SH-SY5Y (cell line): Measurements from ENCODE around the gene NSUN3.

Experiments used
- GATA2 ChIP-seq: IDR thresholded peaks from 2 replicates; pipeline ENCODE4 v1.6.1; 2011; ENCODE audit warnings: mild to moderate bottlenecking, low read depth, low read length
- GATA3 ChIP-seq: IDR thresholded peaks from 2 replicates; pipeline ENCODE4 v1.6.1; 2011; ENCODE audit warnings: low read depth, mild to moderate bottlenecking, low read length, moderate library complexity

NSUN3 gene

DNA sequence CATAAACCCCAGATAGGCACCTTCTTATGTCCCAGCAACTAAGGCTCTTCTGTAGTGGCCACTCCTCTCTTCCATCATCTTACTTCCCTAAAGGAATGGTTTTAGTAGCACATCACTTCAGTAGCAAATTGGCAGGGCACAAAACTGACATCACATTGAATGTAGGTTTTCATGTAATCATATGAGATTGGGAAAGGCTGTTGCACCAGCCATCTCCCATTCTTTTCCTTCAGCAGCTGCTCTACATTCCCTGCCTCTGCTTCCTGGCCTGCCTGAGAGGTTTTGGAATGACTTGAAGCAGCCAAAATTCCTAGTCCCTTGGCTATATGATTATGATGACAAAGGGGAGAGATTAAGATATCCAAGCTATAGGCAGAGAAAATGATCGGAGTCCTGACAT, 36.5 kb downstream of the NSUN3 start:
- TF ChIP-seq GATA3: no peak

DNA sequence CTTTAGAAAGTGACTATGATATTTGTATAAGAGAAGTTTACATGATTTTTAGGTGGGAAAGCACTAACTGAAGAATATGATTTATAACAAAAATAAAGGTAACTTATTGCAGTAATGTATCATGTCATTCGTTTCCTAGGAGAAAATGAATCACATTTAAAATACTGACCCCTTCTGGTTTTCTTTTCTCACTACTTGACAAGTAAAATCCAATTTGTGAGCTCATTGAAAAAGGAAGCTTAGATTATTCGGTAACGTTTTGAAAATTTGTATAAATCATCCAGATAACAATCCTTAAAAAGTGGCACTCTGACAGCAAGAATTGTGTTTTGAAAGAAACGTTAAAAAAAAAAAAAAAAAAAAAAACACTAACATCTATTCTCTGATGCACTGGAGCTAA, 39.0 kb downstream of the NSUN3 start:
- no peak for TF ChIP-seq GATA2
- TF ChIP-seq GATA3: no peak; the same call in 1 of the 2 replicates

DNA sequence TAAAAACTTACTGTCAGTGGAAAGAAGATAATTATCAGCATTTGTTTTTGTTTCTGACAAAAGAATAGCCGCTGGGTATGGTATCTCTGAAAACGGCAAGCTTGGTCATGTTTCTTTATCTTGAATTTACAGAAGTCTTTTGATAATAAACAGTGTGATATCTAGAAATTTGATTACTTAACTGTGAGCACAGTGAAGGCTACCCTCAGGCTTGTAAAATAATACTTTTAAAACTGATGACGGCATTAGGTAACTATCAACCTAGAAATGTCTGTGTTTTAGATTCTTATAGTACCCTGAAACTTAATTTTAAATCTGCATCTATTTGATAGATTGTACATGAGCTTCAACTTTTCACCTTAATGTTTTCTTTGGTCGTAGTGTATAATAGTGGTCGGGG, 43.4 kb downstream of the NSUN3 start:
- TF ChIP-seq GATA3: peak; percentile 64; the same call in 1 of the 2 replicates
- TF ChIP-seq GATA2: no peak

- TF ChIP-seq GATA3: no peak
- TF ChIP-seq GATA2: no peak
Measured at GRCh38 chr3:94110854-94111253, 48.0 kb downstream of the NSUN3 start.

DNA sequence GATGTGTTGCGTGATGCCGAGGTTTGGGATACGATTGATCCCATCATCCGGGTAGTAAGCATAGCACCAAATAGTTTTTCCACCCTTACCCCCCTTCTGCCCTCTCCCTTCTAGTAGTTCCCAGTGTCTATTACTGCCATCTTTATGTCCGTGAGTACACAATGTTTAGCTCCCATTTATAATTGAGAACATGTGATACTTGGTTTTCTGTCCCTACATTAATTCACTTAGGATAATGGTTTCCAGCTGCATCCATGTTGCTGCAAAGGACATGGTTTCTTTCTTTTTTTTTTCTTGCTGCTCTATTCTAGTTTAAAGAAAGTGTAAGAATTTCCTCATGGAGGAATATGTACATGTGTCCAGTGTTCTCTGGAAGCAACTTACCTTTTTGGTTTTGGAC, 51.8 kb downstream of the NSUN3 start:
- TF ChIP-seq GATA2 (no peak), GATA3 (no peak)

GRCh38 chr3:94115482-94115881, 52.6 kb downstream of the NSUN3 start:
- no peak for TF ChIP-seq GATA2
- no peak for TF ChIP-seq GATA3

DNA sequence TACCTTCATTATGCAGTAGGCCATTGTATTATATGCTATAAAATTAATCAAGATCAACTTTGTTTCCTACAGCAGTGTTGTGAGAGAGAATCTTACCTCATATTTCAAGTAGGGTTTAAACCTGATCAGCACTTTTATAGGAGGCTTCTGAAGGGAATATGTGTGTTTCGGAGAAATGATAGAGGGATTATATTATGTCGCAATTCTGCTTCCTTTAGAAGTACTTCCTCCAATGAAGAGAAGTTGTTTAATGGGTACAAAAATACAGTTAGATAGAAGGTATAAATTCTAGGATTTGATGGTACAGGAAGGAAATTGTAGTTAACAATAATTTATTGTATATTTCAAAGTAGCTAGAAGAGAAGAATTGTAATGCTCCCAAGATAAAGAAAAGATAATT, 54.9 kb downstream of the NSUN3 start:
- TF ChIP-seq GATA2: no peak
- no peak for TF ChIP-seq GATA3

GRCh38 chr3:94118390-94118789, 55.5 kb downstream of the NSUN3 start:
- no peak for TF ChIP-seq GATA3
- TF ChIP-seq GATA2: no peak

- TF ChIP-seq GATA2: no peak
- TF ChIP-seq GATA3: no peak
Measured at GRCh38 chr3:94121161-94121560, 58.3 kb downstream of the NSUN3 start.

DNA sequence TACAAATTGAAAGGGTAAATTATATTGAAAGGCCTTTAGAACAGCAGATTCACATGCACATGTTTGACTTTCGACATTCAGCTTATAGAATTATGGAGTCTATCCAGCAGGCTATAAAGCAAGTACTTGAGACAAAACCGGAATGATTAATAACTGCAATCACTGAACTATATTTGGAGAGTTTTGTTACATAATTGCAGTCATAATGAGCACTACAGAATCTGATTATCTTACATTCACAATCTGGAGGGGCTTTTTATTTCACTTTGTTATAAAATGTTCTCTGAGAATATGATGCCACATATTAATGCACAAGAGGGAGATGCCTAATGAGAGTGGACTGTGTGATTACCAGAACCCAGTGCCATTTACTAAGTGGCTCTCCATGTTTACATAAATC, 64.3 kb downstream of the NSUN3 start:
- TF ChIP-seq GATA3: no peak
- no peak for TF ChIP-seq GATA2

GRCh38 chr3:94130690-94131089, 67.8 kb downstream of the NSUN3 start:
- TF ChIP-seq GATA2: no peak

- TF ChIP-seq GATA2 (no peak), GATA3 (no peak)
Measured at GRCh38 chr3:94132777-94133176, 69.9 kb downstream of the NSUN3 start.

DNA sequence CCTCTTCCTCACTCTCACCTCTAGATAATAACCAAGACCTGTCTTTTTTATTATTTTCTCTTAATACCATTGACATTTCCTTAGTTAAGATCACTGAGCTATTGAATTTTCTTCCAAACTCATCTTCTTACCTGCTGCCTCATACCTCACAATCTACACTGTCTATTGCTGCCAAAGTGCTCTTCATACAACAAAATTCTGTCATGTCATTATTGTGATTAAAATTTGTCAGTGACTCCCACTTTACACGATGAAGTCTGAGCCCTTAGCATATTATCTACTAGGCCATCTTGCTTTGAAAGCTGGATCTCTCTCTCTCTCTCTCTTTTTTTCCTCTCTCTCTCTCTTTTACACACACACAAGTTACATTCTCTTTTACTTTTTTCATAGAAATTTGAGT, 73.3 kb downstream of the NSUN3 start:
- no peak for TF ChIP-seq GATA2
- TF ChIP-seq GATA3: no peak

- no peak for TF ChIP-seq GATA3
- no peak for TF ChIP-seq GATA2
Measured at GRCh38 chr3:94137377-94137776, 74.5 kb downstream of the NSUN3 start.

GRCh38 chr3:94146455-94146854, 83.6 kb downstream of the NSUN3 start:
- no peak for TF ChIP-seq GATA3
- no peak for TF ChIP-seq GATA2

DNA sequence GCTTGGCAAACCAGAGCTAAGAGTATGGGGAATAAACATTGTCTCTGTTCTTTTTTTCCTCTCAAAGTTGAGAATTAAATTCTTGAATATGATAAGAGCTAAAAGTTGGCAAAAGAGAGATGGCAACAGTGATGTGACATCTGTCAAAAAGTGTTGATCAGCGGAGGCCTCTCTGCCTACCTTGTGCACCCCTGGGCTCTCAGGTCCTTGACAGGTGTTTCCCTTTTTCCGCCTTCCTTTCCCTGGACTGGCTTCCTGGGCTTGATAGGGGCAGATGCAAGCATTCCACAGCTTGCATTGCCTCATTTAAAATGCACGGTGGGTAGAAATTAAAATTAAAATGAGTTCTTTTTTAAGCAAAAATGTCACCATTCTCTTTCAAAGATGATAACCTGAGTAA, 84.2 kb downstream of the NSUN3 start:
- TF ChIP-seq GATA2 (no peak), GATA3 (no peak)
